GM23338 (cell line): ENCODE results near the gene CELA3B.
"Not testable (repeated sequence)": the region's sequence is repeated elsewhere in the genome, so short reads cannot be mapped to it uniquely, and the experiment has no call there.

Source experiments
- CREB1 ChIP-seq: fragments of 250-450 bp; sonication (Bioruptor Pico); IDR thresholded peaks from 2 replicates; pipeline ENCODE4 v1.5.0; 2020; ENCODE audit warnings: low read depth, mild to moderate bottlenecking, moderate library complexity
- EZH2 ChIP-seq: fragments of 200-600 bp; sonication (generic); IDR thresholded peaks from one replicate; pipeline ENCODE4 v1.8.0; 2017; ENCODE audit warnings: antibody characterized with exemption, mild to moderate bottlenecking, low read depth; ENCODE audit not compliant: unreplicated experiment
- TF ChIP-seq, protein P1 (sequence below), 2 experiments: fragments of 200-600 bp in 1 of 2; sonication (generic) in 1 of 2; conservative IDR thresholded peaks; 2 replicates each; pipeline versions ENCODE4 v1.5.1 to v1.6.1; 2016 to 2017; ENCODE audit warnings: antibody characterized with exemption in 2 of 2, low read depth in 2 of 2, mild to moderate bottlenecking in 2 of 2, moderate library complexity in 1 of 2

DNA sequence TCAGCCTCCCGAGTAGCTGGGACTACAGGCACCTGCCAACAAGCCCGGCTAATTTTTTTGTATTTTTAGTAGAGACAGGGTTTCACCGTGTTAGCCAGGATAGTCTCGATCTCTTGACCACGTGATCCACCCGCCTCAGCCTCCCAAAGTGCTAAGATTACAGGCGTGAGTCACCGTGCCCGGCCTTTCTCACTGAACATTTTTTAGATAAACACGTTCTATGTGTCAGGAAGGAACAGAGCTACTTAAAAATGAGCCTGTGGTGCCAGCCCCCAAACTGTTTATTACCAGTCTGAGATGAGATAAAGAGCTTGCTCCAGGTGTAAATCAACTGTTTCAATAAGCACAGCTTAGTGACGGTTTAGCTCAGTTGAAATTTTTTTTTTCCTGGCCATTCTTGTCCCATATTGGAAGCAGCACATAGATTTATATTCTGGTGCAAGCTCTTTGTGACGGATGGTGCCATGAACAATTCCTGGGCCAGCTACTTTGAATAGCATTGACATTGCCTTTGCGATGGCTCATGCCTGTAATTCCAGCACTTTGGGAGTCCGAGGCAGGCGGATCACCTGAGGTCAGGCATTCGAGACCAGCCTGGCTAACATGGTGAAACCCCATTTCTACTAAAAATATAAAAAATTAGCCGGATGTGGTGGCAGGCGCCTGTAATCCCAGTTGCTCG, 33.7 kb upstream of the CELA3B start:
- not testable (repeated sequence) for TF ChIP-seq CREB1 (CRISPR knock-in tag); EZH2
- TF ChIP-seq, protein P1, sequence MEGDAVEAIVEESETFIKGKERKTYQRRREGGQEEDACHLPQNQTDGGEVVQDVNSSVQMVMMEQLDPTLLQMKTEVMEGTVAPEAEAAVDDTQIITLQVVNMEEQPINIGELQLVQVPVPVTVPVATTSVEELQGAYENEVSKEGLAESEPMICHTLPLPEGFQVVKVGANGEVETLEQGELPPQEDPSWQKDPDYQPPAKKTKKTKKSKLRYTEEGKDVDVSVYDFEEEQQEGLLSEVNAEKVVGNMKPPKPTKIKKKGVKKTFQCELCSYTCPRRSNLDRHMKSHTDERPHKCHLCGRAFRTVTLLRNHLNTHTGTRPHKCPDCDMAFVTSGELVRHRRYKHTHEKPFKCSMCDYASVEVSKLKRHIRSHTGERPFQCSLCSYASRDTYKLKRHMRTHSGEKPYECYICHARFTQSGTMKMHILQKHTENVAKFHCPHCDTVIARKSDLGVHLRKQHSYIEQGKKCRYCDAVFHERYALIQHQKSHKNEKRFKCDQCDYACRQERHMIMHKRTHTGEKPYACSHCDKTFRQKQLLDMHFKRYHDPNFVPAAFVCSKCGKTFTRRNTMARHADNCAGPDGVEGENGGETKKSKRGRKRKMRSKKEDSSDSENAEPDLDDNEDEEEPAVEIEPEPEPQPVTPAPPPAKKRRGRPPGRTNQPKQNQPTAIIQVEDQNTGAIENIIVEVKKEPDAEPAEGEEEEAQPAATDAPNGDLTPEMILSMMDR (conservative IDR thresholded peaks at IDR 0.05; ENCODE audit: low read depth in 2 of 2) = not testable (repeated sequence)
